GM19328 (cell line): ENCODE measurements around the gene MAGEA6.
"Not testable (repeated sequence)": the region's sequence is repeated elsewhere in the genome, so short reads cannot be mapped to it uniquely, and the experiment has no call there.

ENCODE experiments used
- ATAC-seq: cut with Tn5 transposase; IDR thresholded peaks from one replicate; pipeline ENCODE4 v1.9.1; 2021; ENCODE audit warnings: mild to moderate bottlenecking, moderate library complexity; ENCODE audit not compliant: unreplicated experiment

Gene MAGEA6

GRCh38 chrX:152769549-152770289, at the start of gene MAGEA6:
TSS of gene MAGEA6 (minus strand) at chrX:152769689. CDS start at chrX:152767650, 2,039 bp downstream.
- ATAC-seq = not testable (repeated sequence)

- no peak for ATAC-seq
Measured at GRCh38 chrX:152819266-152819665, 49.8 kb upstream of the MAGEA6 start.

- no peak for ATAC-seq
Measured at GRCh38 chrX:152818356-152818755, 48.9 kb upstream of the MAGEA6 start.

- no peak for ATAC-seq
Measured at GRCh38 chrX:152817078-152817764, 47.7 kb upstream of the MAGEA6 start.

DNA sequence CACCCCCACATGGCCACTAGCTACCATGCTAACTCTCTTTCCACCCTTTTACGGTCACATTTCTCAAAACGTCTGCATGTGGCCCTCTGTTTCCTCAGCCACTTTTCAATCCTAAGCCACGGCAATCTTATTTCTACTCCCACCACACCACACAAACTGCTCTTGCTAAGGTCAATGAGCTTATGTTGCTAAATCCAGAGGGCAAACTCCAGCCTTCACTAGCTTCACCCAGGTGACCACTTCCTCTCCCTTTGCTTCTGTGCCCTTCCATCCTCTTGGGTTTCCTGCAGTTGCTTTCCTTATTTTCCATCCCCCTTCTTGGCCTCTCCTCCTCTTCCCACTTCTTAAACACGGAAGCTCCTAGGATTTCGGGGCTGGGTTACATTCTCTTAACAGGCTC, 44.6 kb upstream of the MAGEA6 start:
- no peak for ATAC-seq

DNA sequence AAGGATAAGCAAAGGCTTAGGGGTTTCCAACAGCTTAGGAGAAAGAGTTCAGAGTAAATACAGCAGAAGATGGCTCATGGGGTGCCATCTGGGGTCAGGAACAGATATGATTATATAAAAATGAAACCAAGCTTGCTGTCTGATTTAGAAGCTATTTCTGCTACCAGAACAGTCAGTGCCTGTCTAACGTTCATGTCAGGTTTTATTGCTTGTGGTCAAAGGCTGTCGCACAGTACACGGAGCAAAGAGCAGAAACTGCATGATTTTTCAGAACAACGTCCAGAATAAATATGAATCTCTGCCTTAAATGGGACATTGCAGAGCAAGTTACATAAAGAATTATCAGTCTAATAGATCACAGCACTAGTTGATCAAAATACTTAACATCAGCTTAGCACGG, 43.7 kb upstream of the MAGEA6 start:
- ATAC-seq = no peak

- ATAC-seq = no peak
Measured at GRCh38 chrX:152810403-152810802, 40.9 kb upstream of the MAGEA6 start.

DNA sequence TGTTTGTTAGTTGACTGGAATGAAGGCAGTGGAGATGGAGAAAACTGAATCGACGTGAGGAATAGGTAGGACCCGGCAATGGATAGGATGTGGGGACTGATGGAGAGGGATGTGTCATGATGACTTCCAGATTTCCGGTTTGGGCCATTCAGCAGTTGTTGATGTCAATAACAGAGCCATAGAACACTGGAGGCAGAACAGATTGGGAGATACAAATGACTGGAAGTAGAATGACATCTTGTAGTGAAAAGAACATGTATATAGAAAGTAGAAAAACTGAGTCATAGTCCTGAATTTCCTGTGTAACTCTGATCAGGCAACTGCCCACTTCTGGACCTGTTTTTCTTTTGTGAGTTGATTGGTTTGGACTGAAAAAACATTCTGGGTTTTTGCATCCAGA, 36.5 kb upstream of the MAGEA6 start:
- no peak for ATAC-seq

GRCh38 chrX:152798945-152799344, 29.5 kb upstream of the MAGEA6 start:
- no peak for ATAC-seq

DNA sequence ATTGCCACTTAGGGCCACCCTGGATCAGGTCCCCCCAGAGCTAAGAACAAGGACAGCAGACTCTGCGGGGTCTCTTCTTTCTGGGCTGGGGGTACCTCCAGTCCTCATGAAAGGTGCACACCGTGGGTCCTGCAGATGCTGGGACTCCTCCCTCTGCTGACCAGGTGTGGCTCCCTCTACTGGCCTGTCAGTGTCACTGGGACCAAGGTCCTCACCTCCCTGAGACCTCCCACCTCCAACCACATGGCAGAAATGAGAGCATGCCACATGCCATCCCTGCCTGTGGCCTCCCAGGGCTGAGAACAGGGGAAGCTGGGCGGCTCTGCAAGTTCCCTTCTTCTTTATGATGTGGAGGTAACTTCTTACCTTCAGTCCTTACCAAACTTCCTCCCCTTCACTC, 17.6 kb upstream of the MAGEA6 start:
- ATAC-seq = peak; percentile 83

- not testable (repeated sequence) for ATAC-seq
Measured at GRCh38 chrX:152766562-152766961, 2.9 kb downstream of the MAGEA6 start.

DNA sequence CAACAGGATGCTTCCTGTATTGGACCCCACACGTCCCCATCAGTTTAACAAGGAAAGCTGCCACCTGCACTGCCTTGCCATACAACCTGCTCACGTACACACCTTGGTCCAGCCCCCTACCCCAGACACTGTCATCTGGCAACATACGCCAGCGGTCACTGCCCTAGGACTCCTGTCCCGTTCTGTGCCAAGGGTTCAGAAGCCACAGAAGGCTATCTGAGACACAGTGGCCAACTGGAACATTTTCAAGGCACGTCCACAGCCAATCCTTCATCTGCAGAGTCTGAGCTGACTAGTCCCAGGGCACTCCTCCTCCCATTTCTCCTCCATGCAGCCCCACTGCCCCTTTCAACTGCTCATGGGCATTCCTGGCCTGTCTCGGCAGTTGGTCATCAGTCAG, 7.9 kb downstream of the MAGEA6 start:
- not testable (repeated sequence) for ATAC-seq

- not testable (repeated sequence) for ATAC-seq
Measured at GRCh38 chrX:152759544-152759943, 9.9 kb downstream of the MAGEA6 start.

DNA sequence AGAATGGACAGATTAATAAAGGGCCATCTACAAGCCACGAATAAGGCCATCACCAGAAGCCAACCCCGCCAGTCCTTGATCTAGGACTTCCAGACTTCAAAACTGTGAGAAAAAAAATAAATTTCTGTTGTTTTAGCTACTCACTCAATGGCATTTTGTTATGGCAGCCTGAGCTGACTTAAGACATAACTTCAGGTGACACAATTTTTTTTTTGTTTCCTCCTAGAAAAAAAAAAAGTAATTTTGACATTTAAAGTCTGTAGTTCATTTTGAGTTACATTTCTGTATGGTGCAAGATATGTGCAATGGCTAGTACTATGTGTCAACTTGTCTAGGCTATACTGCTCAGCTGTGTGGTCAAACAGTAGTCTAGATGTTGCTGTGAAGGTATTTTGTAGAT, 10.6 kb downstream of the MAGEA6 start, which contains the start of gene CSAG3:
CSAG3 (plus strand) TSS at position 301 of the 400 bp plus-strand sequence.
- not testable (repeated sequence) for ATAC-seq

GRCh38 chrX:152754871-152755270, 14.6 kb downstream of the MAGEA6 start:
- not testable (repeated sequence) for ATAC-seq

DNA sequence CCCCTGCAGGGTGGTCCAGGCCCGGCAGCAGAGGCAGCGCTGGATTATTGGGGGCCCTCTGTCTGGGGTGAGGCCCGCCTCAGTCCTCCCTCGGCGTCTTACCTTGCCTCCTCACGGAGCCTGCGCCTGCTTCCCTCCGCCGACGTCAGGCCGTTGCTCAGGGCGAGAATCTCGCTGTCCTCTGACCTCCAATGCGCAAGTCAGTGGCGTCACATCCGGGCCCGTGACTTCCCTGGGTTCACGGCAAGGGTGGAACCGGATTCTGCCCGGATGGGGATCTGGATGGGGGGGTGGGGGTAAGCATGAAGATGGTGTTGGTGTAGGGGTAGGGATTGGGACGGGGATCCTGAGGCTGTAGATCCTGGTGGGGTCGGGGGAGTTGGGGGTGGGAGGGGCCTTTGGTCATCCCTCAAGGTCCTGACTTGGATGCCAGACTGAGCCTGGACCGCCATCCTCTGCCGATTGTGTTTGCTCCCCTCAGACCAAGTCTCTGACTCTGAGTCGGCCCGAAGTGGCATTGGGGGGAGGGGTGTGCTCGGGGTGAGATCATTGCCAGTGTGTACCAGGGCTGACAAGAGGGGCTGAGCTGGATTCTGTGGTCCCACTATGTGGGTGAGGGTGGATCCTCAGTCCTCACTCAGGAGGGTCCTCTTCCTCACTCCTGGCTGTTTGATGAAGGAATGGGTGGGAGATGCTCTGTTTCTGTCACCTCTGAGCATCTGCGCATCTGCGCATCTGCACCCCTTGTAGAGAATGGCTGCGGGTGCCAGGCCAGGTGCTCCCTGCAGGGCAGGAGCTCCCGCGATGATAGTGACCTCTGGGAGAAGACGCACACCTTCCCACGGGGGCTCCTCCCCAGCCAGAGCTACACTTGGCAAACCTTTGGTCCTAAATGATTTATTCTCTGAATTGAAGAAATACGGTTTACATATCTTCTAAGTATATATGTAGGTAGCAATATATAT, 15.5 kb downstream of the MAGEA6 start, which contains the start of gene MAGEA2:
MAGEA2 (minus strand) TSS at position 157 of the 965 bp plus-strand sequence. CDS start 2,479 bp downstream, outside the sequence.
- not testable (repeated sequence) for ATAC-seq

DNA sequence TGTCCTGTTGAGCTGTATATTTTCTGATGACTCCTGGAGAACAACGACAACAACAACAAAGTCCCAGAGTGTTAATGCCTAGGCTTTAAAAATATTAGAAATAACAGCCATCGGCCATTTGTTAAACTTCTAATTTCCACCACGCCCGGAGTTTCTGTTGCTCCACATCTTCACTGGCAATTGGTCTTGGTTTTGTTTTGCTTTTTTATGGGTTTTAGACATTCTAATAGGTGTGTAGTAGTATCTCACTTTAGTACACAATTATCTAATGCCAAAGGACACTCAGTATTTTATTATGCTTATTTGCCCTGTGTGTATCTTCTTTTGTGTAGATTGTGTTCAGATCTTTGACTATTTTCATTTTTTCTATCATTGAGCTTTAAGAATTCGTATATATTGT, 30.9 kb downstream of the MAGEA6 start:
- no peak for ATAC-seq

DNA sequence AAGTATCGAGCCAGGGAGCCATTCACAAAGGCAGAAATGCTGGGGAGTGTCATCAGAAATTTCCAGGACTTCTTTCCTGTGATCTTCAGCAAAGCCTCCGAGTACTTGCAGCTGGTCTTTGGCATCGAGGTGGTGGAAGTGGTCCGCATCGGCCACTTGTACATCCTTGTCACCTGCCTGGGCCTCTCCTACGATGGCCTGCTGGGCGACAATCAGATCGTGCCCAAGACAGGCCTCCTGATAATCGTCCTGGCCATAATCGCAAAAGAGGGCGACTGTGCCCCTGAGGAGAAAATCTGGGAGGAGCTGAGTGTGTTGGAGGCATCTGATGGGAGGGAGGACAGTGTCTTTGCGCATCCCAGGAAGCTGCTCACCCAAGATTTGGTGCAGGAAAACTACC, 33.0 kb downstream of the MAGEA6 start:
- ATAC-seq = not testable (repeated sequence)

DNA sequence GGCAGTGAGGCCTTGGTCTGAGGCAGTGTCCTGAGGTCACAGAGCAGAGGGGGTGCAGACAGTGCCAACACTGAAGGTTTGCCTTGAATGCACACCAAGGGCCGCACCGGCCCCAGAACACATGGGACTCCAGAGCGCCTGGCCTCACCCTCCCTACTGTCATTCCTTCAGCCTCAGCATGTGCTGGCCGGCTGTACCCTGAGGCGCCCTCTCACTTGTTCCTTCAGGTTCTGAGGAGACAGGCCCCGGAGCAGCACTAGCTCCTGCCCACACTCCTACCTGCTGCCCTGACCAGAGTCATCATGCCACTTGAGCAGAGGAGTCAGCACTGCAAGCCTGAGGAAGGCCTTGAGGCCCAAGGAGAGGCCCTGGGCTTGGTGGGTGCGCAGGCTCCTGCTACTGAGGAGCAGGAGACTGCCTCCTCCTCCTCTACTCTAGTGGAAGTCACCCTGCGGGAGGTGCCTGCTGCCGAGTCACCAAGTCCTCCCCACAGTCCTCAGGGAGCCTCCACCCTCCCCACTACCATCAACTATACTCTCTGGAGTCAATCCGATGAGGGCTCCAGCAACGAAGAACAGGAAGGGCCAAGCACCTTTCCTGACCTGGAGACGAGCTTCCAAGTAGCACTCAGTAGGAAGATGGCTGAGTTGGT, 33.5 kb downstream of the MAGEA6 start:
- no peak for ATAC-seq

GRCh38 chrX:152735101-152735500, 34.4 kb downstream of the MAGEA6 start:
- no peak for ATAC-seq
